Right lobe of liver (tissue), 6 donors: Measurements from ENCODE around the gene TMCC3. TPM values are rescaled to one million over a fixed set of nuclear protein-coding genes. Genes with fewer than 3 reads are reported as not detected.

Experiments used
- ATAC-seq, 4 donors: fragments of 200-7000 bp; cut with Tn5 transposase; one replicate each; pipeline ENCODE4 v1.9.1; 2020; ENCODE audit warnings: mild to moderate bottlenecking in 4 of 4, moderate library complexity in 4 of 4
- DNase-seq, 3 donors: peaks; one replicate each; pipeline ENCODE4 v3.0.0-alpha.2; 2020
- H3K27ac ChIP-seq, 3 donors: fragments of 200-600 bp; one replicate each; pipeline ENCODE4 v1.8.0; 2022
- H3K27me3 ChIP-seq, 2 donors: fragments of 200-600 bp; one replicate each; pipeline ENCODE4 v1.8.0; 2022
- H3K36me3 ChIP-seq, 4 donors: fragments of 200-600 bp; sonication (generic) in 1 of 4; one replicate each; pipeline versions ENCODE4 v1.5.1 to v1.8.0; 2017 to 2022; ENCODE audit warnings: control low read depth in 1 of 4
- H3K4me1 ChIP-seq, 4 donors: fragments of 200-600 bp; sonication (generic) in 1 of 4; one replicate each; pipeline versions ENCODE4 v1.5.1 to v1.8.0; 2017 to 2022; ENCODE audit warnings: control low read depth in 1 of 4
- H3K4me3 ChIP-seq, 3 donors: fragments of 200-600 bp; one replicate each; pipeline ENCODE4 v1.8.0; 2022
- H3K9me3 ChIP-seq, 4 donors: fragments of 200-600 bp; sonication (generic) in 1 of 4; one replicate each; pipeline versions ENCODE4 v1.5.1 to v1.8.0; 2017 to 2022; ENCODE audit warnings: control low read depth in 1 of 4
- POLR2A ChIP-seq: fragments of 450-650 bp; IDR thresholded peaks from one replicate; pipeline ENCODE4 v1.6.1; 2017; ENCODE audit warnings: antibody characterized with exemption, mild to moderate bottlenecking
- WGBS: methylation state at CpG from one replicate; pipeline ENCODE4 v1.1.6; 2018; ENCODE audit warnings: low coverage, low lambda C conversion rate; ENCODE audit not compliant: insufficient coverage; ENCODE audit errors: missing lambda C conversion rate; 5-methylcytosine and 5-hydroxymethylcytosine counted together
- intact Hi-C, 2 donors: fragments of 100-400 bp; cut with DNase I; formaldehyde crosslinking; loops; one replicate each; pipeline versions ENCODE4 v1.11.2 to v1.14.1; 2022
- total RNA-seq, 6 experiments: library from RNA; depleted of rRNA in 2 of 6; stranded (reverse); fragments of >200 nt in 2 of 6; fragmentation: NEBNext Ultra II Directional in 3 of 6; extraction: Animal tissue kit (Norgen Biotek cat#: 25700) in 3 of 6; gene quantifications; one replicate each; pipeline versions ENCODE4 v1.1.0 to v1.2.4, GENCODE V29; 2016 to 2023
- TF ChIP-seq, protein P1 (sequence below), 4 donors: fragments of 200-600 bp in 3 of 4; fragments of 450-650 bp in 1 of 4; IDR thresholded peaks; one replicate each; pipeline versions ENCODE4 v1.5.1 to v1.8.0; 2016 to 2022; ENCODE audit warnings: antibody characterized with exemption in 4 of 4, mild to moderate bottlenecking in 2 of 4
- donor health status: DM: no; HTN: yes; CAD: no.
- donor health status: DM: no; HTN: no; CAD: no.
- donor health status: DM: no; HTN: no; CAD: no.
- donor health status: DM: no; HTN: yes; CAD: no.
- donor health status: DM: no; HTN: yes; CAD: no.

TMCC3 gene
- total RNA-seq, 6 experiments from 2014 or later: 2.1 to 6.2 (median 3.2) TPM

DNA sequence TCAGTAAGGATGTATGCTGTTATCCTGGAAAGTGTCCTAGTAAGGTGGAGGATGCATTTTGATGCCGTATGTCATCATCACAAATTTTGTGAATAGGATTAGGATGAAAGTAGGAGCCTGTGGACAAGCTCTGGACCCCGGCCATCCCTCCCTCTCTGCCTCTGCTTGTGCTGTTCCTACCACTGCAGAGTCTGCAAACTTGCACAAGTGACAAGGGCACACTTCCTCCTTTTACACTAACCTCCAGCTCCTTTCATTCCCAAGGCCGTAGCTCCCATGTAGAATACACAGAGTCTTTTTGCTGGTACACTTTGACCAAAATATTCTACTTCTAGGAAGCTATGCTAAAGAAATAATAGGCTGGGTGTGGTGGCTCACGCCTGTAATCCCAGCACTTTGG is 13.3 kb upstream of the TMCC3 start:
- WGBS: 79% methylated on average over 4 of the region's 4 CpGs
- Histone ChIP-seq H3K27ac (no peak overlapping the region), H3K27me3 (no peaks in the 10 kb centered on the region), H3K9me3 (no peaks in the 10 kb centered on the region), H3K4me3 (no peak overlapping the region), H3K36me3 (no peaks in the 10 kb centered on the region), H3K4me1 (no peaks in the 10 kb centered on the region)
- ATAC-seq (peak in 3 of 4 donors; percentile 44 to 68 (median 65)), DNase-seq (no peak)
- no peak for TF ChIP-seq POLR2A
- TF ChIP-seq, protein P1, sequence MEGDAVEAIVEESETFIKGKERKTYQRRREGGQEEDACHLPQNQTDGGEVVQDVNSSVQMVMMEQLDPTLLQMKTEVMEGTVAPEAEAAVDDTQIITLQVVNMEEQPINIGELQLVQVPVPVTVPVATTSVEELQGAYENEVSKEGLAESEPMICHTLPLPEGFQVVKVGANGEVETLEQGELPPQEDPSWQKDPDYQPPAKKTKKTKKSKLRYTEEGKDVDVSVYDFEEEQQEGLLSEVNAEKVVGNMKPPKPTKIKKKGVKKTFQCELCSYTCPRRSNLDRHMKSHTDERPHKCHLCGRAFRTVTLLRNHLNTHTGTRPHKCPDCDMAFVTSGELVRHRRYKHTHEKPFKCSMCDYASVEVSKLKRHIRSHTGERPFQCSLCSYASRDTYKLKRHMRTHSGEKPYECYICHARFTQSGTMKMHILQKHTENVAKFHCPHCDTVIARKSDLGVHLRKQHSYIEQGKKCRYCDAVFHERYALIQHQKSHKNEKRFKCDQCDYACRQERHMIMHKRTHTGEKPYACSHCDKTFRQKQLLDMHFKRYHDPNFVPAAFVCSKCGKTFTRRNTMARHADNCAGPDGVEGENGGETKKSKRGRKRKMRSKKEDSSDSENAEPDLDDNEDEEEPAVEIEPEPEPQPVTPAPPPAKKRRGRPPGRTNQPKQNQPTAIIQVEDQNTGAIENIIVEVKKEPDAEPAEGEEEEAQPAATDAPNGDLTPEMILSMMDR (IDR thresholded peaks at IDR 0.05): no peak
- intact Hi-C loops: no loop called here

DNA sequence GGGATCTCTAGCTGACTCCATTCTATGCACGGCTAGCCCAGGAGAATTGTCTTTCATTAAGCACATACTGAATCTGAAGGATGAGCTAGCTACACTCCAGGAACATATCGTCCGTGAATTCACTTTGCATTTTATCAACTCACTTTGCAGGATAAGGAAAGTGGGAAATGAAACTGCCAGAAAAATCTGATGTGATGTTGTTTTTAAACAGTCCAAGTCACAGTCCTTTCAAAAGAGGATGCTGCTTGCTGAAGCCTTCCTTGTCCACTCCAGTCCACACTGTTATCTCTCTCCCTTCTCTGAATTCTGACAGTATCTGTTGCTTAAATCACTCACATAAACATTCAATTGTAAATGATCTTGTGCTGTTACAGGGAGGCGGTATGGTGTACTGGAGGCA is 12.7 kb upstream of the TMCC3 start:
- H3K9me3 ChIP-seq: no peaks in the 10 kb centered on the region
- no peaks in the 10 kb centered on the region for H3K4me1 ChIP-seq
- H3K36me3 ChIP-seq: no peaks in the 10 kb centered on the region
- H3K4me3 ChIP-seq: no peak overlapping the region
- ATAC-seq (peak in 3 of 4 donors; percentile 18 to 51 (median 50)), DNase-seq (no peak)
- TF ChIP-seq, protein P1 (IDR thresholded peaks at IDR 0.05): no peak
- TF ChIP-seq POLR2A: no peak
- H3K27me3 ChIP-seq: no peaks in the 10 kb centered on the region
- intact Hi-C loops: no loop called here
- H3K27ac ChIP-seq: no peak overlapping the region
- WGBS: 81% methylated on average over 3 of the region's 4 CpGs

DNA sequence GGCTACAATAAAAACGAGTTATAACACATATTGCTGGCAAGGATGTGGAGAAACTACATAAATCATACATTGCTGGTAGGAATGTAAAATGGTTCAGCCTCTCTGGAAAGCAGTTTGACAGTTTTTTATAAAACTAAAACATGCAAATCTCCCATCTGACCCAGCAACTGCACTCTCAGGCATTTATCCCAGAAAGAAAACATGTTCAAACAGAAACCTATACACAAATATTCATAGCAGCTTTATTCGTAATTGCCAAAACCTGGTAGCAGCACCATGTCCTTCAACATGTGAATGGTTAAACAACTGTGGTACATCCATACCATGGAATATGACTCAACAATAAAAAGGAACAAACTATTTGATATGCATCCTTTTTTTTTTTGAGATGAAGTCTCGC is 10.1 kb upstream of the TMCC3 start:
- no peak for ATAC-seq
- no peaks in the 10 kb centered on the region for H3K4me1 ChIP-seq

DNA sequence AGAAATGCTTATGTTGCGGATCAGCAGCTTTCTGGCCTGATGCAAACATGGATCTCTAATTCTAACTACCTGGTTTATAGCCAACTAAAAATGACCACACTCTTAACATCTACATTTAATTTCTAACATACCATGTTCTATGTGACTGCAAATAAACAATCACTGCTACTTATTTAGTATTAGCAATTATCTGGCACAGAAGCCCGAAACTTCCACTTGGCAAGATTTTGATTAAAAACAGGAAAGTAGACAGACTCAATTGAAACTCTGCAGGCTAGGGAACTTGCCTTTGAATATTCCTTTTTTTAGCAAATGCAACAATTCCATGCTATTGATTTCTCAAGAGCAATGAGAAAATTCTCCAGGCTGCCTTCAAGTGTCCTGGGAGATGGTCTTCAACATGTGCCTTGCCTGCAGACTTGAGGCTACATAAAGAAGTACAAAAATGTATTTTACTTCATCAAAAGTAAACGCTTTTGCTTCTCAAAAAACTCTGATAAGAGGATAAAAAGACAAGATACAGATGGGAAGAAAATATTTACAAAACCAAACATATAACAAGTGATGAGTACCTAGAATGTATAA is 9.1 kb upstream of the TMCC3 start:
- H3K36me3 ChIP-seq: no peaks in the 10 kb centered on the region
- intact Hi-C loops: no loop called here
- TF ChIP-seq, protein P1 (IDR thresholded peaks at IDR 0.05): no peak
- TF ChIP-seq POLR2A: no peak
- no peaks in the 10 kb centered on the region for H3K27me3 ChIP-seq
- H3K4me3 ChIP-seq: no peak overlapping the region
- 69% methylated on average over 3 of the region's 3 CpGs for WGBS
- no peak overlapping the region for H3K27ac ChIP-seq
- no peaks in the 10 kb centered on the region for H3K4me1 ChIP-seq
- ATAC-seq (no peak), DNase-seq (no peak)
- no peaks in the 10 kb centered on the region for H3K9me3 ChIP-seq

More for the DNA sequence above, 10.1 kb upstream of the TMCC3 start:
- H3K36me3 ChIP-seq: no peaks in the 10 kb centered on the region
- DNase-seq: no peak
- H3K4me3 ChIP-seq: no peak overlapping the region
- no peaks in the 10 kb centered on the region for H3K9me3 ChIP-seq
- intact Hi-C loops: no loop called here
- 64% methylated on average over 3 of the region's 3 CpGs for WGBS
- H3K27me3 ChIP-seq: no peaks in the 10 kb centered on the region
- H3K27ac ChIP-seq: no peak overlapping the region
- TF ChIP-seq, protein P1 (IDR thresholded peaks at IDR 0.05): no peak
- TF ChIP-seq POLR2A: no peak

DNA sequence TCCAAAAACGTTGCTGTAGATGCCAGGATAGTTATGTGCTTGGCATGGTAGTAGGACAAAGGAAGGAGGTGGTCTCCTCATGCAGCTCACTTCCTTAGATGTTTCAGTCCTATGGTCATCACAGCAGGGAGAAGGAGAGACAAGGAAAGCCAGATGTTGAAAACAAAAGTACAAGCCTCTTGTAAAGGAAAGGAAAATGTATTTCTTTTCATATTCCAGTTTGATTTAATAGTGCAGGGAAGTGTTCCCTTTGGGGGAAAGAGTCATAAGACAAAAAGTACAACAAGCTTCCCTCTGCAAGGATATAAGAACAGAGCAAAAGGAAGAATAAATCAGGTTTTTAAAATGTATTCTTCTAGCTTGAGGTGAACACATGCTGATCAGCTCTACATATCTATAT is 8.6 kb upstream of the TMCC3 start:
- no peak overlapping the region for H3K4me3 ChIP-seq
- H3K27ac ChIP-seq: no peak overlapping the region
- no peak for DNase-seq
- 0% methylated on average over 1 of the region's 1 CpG for WGBS
- H3K27me3 ChIP-seq: no peaks in the 10 kb centered on the region
- no peak for ATAC-seq
- intact Hi-C loops: no loop called here
- H3K4me1 ChIP-seq: no peaks in the 10 kb centered on the region
- TF ChIP-seq, protein P1 (IDR thresholded peaks at IDR 0.05): no peak
- TF ChIP-seq POLR2A: no peak
- no peaks in the 10 kb centered on the region for H3K36me3 ChIP-seq
- no peaks in the 10 kb centered on the region for H3K9me3 ChIP-seq
